ENCODE data around the gene FOXO6.

Gene FOXO6

DNA sequence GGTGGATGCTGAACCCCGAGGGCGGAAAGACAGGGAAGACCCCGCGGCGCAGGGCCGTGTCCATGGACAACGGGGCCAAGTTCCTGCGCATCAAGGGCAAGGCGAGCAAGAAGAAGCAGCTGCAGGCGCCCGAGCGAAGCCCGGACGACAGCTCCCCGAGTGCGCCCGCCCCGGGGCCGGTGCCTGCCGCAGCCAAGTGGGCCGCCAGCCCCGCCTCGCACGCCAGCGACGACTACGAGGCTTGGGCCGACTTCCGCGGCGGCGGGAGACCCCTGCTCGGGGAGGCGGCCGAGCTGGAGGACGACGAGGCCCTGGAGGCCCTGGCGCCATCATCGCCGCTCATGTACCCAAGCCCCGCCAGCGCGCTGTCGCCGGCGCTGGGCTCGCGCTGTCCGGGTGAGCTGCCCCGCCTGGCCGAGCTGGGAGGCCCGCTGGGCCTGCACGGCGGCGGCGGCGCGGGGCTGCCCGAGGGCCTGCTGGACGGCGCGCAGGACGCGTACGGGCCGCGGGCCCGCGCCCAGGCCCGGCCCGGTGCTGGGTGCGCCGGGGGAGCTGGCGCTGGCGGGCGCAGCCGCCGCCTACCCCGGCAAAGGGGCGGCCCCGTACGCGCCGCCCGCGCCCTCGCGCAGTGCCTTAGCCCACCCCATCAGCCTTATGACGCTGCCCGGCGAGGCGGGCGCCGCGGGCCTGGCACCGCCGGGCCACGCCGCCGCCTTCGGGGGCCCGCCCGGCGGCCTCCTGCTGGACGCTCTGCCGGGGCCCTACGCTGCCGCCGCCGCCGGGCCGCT is 20.7 kb downstream of the FOXO6 start:
- Histone ChIP-seq H3K4me2 (ENCODE audit: low read length) (peak overlapping the region; percentile 78), H3K9me3 (replicated peaks; ENCODE audit: low read length) (no peaks in the 10 kb centered on the region), H3K27me3 (ENCODE audit: control insufficient read depth, insufficient read depth, low read length) (peaks cover 34% of the 10 kb centered on the region), H3K9ac (ENCODE audit: low read depth, low read length) (peak overlapping the region; percentile 69), H3K36me3 (ENCODE audit: insufficient read depth, low read length) (no peaks in the 10 kb centered on the region), H3K4me3 (ENCODE audit: low read length) (peak overlapping the region; percentile 66), H3K4me1 (ENCODE audit: control insufficient read depth, insufficient read depth, low read length) (peaks cover 15% of the 10 kb centered on the region)

DNA sequence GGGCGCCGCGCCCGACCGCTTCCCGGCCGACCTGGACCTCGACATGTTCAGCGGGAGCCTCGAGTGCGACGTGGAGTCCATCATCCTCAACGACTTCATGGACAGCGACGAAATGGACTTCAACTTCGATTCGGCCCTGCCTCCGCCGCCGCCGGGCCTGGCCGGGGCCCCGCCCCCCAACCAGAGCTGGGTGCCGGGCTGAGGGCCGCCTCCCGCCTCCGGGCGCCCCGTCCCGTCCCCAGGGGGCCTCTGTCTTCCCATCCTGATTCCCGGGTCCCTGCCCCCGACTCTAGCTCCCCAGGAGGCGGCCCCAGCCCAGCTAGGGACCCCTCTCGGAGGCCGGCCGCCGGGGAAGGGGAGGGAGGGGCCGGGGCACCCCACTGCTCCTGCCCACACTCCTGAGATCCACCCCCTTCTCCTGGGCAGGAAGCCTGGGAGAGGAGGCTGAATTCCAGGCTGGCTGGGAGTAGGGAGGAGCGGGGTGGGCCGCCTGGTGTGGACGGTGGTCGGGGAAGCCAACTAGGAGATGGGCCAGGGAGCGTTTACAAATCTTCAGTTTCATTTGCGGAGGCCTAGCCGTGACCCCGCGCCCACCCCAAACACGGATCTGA is 21.4 kb downstream of the FOXO6 start:
- Histone ChIP-seq H3K9ac (ENCODE audit: low read depth, low read length) (peak overlapping the region; percentile 69), H3K4me3 (ENCODE audit: low read length) (peak overlapping the region; percentile 66), H3K9me3 (replicated peaks; ENCODE audit: low read length) (no peaks in the 10 kb centered on the region), H3K4me1 (ENCODE audit: control insufficient read depth, insufficient read depth, low read length) (peaks cover 15% of the 10 kb centered on the region), H3K36me3 (ENCODE audit: insufficient read depth, low read length) (no peaks in the 10 kb centered on the region), H3K4me2 (ENCODE audit: low read length) (peak overlapping the region; percentile 78), H3K27me3 (ENCODE audit: control insufficient read depth, insufficient read depth, low read length) (peaks cover 39% of the 10 kb centered on the region)

DNA sequence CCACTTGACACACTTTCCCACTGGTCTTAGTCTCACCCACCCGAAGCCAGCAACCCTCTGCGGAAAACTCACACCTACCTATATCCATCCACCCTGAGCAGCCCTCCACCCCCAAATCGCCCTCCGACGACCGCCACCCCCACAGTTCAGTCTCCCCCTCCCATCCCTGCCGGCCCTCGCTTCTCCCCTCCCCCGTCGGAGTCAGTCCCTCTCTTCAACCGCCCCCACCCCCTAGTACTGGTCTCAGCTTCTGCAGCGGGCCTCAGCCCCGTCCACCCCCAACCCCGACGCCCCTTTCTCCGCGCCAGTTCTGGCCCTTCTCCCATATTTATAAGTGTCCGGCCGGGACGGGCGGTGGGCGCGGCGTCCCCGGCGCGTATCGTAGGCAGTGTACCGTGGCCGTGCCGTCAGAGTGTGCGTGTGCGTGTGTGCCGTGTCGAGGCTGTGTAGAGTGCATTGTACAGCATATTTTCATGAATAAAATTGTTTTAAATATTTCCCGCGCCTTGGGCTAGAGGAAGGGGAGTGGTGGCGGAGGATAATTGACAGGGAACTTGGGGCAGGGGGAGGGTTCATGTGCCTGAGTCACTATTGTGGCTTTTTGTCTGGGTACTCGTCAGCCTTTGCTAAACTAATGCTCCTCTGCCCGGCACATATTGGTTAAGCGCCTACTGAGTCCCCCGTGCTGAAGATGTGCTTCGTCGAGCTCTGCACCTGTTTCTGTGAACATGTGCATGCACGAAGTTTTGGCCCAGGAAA is 22.0 kb downstream of the FOXO6 start:
- H3K4me3 ChIP-seq (ENCODE audit: low read length): peak overlapping the region; percentile 66
- H3K9ac ChIP-seq (ENCODE audit: low read depth, low read length): peak overlapping the region; percentile 69
- peaks cover 43% of the 10 kb centered on the region for H3K27me3 ChIP-seq (ENCODE audit: control insufficient read depth, insufficient read depth, low read length)
- peaks cover 15% of the 10 kb centered on the region for H3K4me1 ChIP-seq (ENCODE audit: control insufficient read depth, insufficient read depth, low read length)
- peak overlapping the region; percentile 78 for H3K4me2 ChIP-seq (ENCODE audit: low read length)
- no peaks in the 10 kb centered on the region for H3K36me3 ChIP-seq (ENCODE audit: insufficient read depth, low read length)
- no peaks in the 10 kb centered on the region for H3K9me3 ChIP-seq (replicated peaks; ENCODE audit: low read length)

DNA sequence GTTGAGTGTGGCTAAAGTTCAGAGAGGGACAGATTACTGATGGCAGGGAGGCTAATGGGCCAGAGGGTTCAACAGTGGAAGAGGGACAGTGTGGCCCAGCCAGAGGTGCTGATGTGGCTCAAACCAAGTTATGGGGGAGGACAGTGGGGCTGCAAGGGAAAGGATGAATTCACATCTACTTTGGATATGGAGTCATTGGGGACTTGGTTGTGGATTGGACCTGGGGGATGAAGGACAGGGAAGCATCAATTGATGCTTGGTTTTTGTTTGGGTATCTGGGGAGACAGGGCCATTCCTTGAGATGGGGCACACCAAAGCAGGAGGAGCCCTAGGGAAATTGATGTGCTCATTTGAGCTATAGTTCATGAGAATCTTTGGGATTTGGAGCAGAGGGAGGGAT is 23.3 kb downstream of the FOXO6 start:
- no peak overlapping the region for H3K4me2 ChIP-seq (ENCODE audit: low read length)
- H3K4me1 ChIP-seq (ENCODE audit: control insufficient read depth, insufficient read depth, low read length): peaks cover 14% of the 10 kb centered on the region
- H3K27me3 ChIP-seq (ENCODE audit: control insufficient read depth, insufficient read depth, low read length): peaks cover 55% of the 10 kb centered on the region

DNA sequence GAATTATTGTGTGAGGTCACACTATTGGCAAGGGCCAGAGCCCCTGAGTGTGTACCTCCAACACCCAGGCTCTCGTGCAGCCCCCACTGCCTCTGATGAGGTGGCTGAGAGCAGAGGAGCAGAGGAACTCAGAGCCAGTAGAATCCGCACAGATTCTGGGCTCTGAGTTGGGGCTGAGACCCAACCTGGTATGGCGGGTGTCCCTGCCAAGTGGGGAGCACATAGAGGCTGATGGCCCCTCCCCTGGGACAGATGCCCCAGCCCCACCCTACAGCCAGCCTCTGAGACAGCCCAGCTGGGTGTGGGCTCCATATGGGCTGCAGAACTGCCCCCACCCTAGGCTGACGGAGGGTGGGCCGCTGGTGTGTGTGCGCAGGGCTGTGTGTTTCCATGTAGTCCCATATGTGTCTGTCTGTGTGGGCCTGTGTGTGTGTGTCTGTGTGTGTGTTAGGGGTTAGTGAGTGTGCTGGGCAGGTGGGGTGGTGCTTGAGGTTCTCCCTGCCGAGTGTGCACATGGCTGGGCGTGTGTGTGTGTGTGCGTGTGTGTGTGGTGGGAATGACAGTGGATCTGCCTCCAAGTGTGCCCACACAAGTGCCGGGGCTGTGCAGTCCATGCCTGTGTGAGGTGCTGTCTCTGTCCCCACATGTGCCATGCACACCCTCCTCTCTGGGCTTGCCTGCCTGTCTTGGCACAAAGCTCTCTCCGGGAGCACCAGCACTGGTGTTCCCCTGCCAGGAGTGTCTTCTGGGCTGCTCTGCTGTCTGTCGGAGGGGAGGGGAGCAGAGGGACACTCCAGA is 24.4 kb downstream of the FOXO6 start:
- Histone ChIP-seq H3K36me3 (ENCODE audit: insufficient read depth, low read length) (no peaks in the 10 kb centered on the region), H3K4me2 (ENCODE audit: low read length) (no peak overlapping the region), H3K9me3 (replicated peaks; ENCODE audit: low read length) (no peaks in the 10 kb centered on the region), H3K27me3 (ENCODE audit: control insufficient read depth, insufficient read depth, low read length) (peaks cover 65% of the 10 kb centered on the region), H3K4me1 (ENCODE audit: control insufficient read depth, insufficient read depth, low read length) (peaks cover 7% of the 10 kb centered on the region), H3K4me3 (ENCODE audit: low read length) (no peak overlapping the region), H3K9ac (ENCODE audit: low read depth, low read length) (no peak overlapping the region)

More for the DNA sequence above, 23.3 kb downstream of the FOXO6 start:
- H3K4me3 ChIP-seq (ENCODE audit: low read length): no peak overlapping the region
- no peak overlapping the region for H3K9ac ChIP-seq (ENCODE audit: low read depth, low read length)
- H3K36me3 ChIP-seq (ENCODE audit: insufficient read depth, low read length): no peaks in the 10 kb centered on the region
- no peaks in the 10 kb centered on the region for H3K9me3 ChIP-seq (replicated peaks; ENCODE audit: low read length)

DNA sequence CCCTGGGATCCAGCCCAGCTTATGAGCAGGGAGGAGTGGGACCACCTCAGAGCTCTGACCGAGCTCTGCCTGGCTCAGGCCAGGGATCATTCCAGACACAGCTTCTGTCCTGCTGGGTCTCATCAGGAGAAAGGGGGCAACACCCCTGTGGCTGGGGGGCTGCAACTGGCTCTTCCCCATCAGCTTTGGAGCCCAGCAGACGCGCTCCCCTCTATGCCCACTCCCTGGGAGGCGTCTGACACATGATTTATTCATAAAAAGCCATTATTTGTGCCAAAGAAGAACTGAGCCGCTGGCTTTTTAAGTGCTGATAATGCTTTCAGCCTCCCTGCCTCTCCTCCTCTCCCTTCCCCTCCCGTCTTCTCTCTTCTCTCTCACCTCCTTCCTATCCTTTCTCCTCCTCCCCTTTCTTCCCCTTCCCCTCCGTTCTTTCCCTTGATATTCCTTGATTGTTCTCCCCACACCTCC is 25.0 kb downstream of the FOXO6 start:
- no peak overlapping the region for H3K9ac ChIP-seq (ENCODE audit: low read depth, low read length)
- H3K4me1 ChIP-seq (ENCODE audit: control insufficient read depth, insufficient read depth, low read length): peaks cover 7% of the 10 kb centered on the region
- H3K36me3 ChIP-seq (ENCODE audit: insufficient read depth, low read length): no peaks in the 10 kb centered on the region
- H3K4me3 ChIP-seq (ENCODE audit: low read length): no peak overlapping the region
- H3K4me2 ChIP-seq (ENCODE audit: low read length): no peak overlapping the region
- H3K27me3 ChIP-seq (ENCODE audit: control insufficient read depth, insufficient read depth, low read length): peaks cover 71% of the 10 kb centered on the region
- H3K9me3 ChIP-seq (replicated peaks; ENCODE audit: low read length): no peaks in the 10 kb centered on the region

DNA sequence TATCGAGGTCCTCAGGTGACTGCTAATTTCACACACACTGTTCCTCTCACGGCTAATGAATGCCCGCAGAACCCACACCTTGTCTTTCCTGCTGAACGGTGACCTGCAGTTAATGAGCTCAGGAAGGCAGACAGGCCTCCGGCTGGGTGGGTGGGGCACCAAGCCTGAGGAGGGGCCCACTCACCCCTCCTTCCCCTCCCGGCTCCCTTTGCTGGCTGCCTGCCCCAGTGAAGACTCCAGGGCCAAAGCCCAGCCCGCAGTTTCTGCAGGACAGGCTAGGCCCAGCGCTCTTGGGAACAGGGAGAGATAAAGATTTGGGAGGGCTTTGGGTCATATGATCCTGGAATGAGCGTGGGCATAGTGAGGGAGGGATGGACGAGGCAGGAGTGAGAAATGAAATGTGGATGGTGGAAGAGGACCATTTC is 26.4 kb downstream of the FOXO6 start:
- H3K9me3 ChIP-seq (replicated peaks; ENCODE audit: low read length): no peaks in the 10 kb centered on the region
- no peak overlapping the region for H3K4me3 ChIP-seq (ENCODE audit: low read length)
- H3K36me3 ChIP-seq (ENCODE audit: insufficient read depth, low read length): no peaks in the 10 kb centered on the region
- H3K27me3 ChIP-seq (ENCODE audit: control insufficient read depth, insufficient read depth, low read length): peaks cover 85% of the 10 kb centered on the region
- H3K4me1 ChIP-seq (ENCODE audit: control insufficient read depth, insufficient read depth, low read length): no peaks in the 10 kb centered on the region
- no peak overlapping the region for H3K9ac ChIP-seq (ENCODE audit: low read depth, low read length)
- H3K4me2 ChIP-seq (ENCODE audit: low read length): no peak overlapping the region

DNA sequence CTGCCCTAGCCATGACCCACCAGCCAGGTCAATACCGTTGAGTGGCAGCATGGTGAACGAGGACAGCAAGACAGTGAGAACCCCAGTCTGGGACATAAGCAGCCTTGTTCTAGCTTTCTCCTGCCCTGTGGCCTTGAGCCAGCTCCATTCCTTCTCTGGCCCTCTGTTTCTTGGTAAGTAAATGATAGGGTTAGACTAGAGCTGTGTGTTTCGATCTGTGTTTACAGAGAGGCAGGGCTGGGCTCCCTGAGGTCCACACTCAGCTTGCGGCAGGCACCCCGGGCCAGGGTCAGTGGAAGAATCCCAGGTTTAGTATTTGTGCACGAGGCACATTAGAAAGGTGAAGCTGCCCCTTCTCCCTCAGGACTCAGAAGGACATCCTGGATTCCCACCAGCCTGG is 27.3 kb downstream of the FOXO6 start:
- Histone ChIP-seq H3K4me3 (ENCODE audit: low read length) (no peak overlapping the region), H3K4me2 (ENCODE audit: low read length) (no peak overlapping the region), H3K36me3 (ENCODE audit: insufficient read depth, low read length) (no peaks in the 10 kb centered on the region), H3K4me1 (ENCODE audit: control insufficient read depth, insufficient read depth, low read length) (no peaks in the 10 kb centered on the region), H3K9me3 (replicated peaks; ENCODE audit: low read length) (no peaks in the 10 kb centered on the region), H3K27me3 (ENCODE audit: control insufficient read depth, insufficient read depth, low read length) (peaks cover 87% of the 10 kb centered on the region), H3K9ac (ENCODE audit: low read depth, low read length) (no peak overlapping the region)

DNA sequence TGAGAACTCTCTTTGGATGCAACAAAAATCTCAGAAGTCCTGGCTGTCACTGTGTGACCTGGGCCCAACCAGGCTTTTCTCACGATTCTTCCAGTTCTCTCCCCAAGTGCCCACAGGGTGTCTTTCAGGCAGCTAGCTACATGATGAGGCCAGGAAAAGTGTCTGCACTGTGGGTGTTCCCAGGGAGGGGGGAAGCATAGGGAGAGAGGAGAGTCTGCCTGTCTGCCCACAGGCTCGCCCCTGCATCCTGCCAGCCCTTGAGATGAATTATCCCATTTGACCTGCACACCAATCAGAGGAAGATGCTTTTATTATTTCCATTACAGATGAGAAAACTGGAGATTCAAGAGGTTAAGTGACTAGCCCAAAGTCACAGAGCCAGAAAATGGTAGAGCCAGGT is 27.8 kb downstream of the FOXO6 start:
- H3K27me3 ChIP-seq (ENCODE audit: control insufficient read depth, insufficient read depth, low read length): peaks cover 87% of the 10 kb centered on the region

DNA sequence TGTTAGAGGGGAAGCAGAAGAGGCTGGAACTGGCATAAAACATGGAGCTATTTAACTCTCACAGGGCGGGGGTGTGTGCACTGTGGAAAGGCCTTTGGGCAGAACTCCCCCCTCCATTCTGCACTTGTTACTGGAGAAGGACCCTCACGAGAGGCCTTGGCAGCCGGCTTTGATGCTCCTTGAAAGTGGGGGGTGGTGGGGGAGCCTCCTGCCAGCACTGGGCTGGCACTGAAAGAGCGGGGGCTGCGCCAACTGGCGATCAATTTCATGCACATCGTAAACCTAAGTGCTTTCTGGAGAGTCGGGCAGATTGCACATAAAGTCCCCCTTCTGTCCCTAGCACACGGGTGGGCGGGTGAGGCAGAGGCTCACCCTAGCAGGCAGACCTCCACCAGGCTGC is 28.9 kb downstream of the FOXO6 start:
- H3K9ac ChIP-seq (ENCODE audit: low read depth, low read length): no peak overlapping the region
- H3K4me2 ChIP-seq (ENCODE audit: low read length): no peak overlapping the region
- no peaks in the 10 kb centered on the region for H3K36me3 ChIP-seq (ENCODE audit: insufficient read depth, low read length)
- no peaks in the 10 kb centered on the region for H3K9me3 ChIP-seq (replicated peaks; ENCODE audit: low read length)
- peaks cover 87% of the 10 kb centered on the region for H3K27me3 ChIP-seq (ENCODE audit: control insufficient read depth, insufficient read depth, low read length)
- H3K4me1 ChIP-seq (ENCODE audit: control insufficient read depth, insufficient read depth, low read length): no peaks in the 10 kb centered on the region
- H3K4me3 ChIP-seq (ENCODE audit: low read length): no peak overlapping the region

More for the DNA sequence above, 27.8 kb downstream of the FOXO6 start:
- Histone ChIP-seq H3K4me3 (ENCODE audit: low read length) (no peak overlapping the region), H3K4me2 (ENCODE audit: low read length) (no peak overlapping the region), H3K9ac (ENCODE audit: low read depth, low read length) (no peak overlapping the region), H3K4me1 (ENCODE audit: control insufficient read depth, insufficient read depth, low read length) (no peaks in the 10 kb centered on the region), H3K36me3 (ENCODE audit: insufficient read depth, low read length) (no peaks in the 10 kb centered on the region), H3K9me3 (replicated peaks; ENCODE audit: low read length) (no peaks in the 10 kb centered on the region)

DNA sequence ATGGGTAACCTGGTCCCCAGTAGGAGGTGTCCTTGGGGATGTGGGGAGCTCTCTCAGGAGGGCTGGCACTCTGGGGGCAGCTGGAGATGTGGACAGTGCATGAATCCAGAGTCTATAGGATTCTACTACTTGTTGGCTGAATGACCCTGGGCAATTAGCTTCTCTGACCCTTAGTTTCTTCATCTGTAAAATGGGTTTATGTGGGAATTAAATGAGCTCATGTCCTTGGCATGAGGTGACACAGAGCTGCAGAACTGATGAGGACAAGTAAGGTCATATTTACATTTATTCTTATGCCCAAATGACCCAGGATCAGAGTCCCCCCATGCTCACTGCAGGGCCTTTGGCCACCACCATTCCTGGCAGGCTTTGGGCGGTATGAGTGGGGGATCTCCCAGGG is 29.3 kb downstream of the FOXO6 start:
- Histone ChIP-seq H3K27me3 (ENCODE audit: control insufficient read depth, insufficient read depth, low read length) (peaks cover 87% of the 10 kb centered on the region), H3K4me1 (ENCODE audit: control insufficient read depth, insufficient read depth, low read length) (no peaks in the 10 kb centered on the region), H3K4me2 (ENCODE audit: low read length) (no peak overlapping the region), H3K9me3 (replicated peaks; ENCODE audit: low read length) (no peaks in the 10 kb centered on the region), H3K36me3 (ENCODE audit: insufficient read depth, low read length) (no peaks in the 10 kb centered on the region), H3K9ac (ENCODE audit: low read depth, low read length) (no peak overlapping the region), H3K4me3 (ENCODE audit: low read length) (no peak overlapping the region)
